GM18868 (cell line): ENCODE data around the gene ASPG.

Experiments used
- ATAC-seq: cut with Tn5 transposase; IDR thresholded peaks from one replicate; pipeline ENCODE4 v1.9.1; 2021; ENCODE audit warnings: mild to moderate bottlenecking, moderate library complexity; ENCODE audit not compliant: unreplicated experiment

ASPG gene

GRCh38 chr14:104075530-104076151 lies 9.9 kb upstream of the ASPG start:
- ATAC-seq, result no peak

DNA sequence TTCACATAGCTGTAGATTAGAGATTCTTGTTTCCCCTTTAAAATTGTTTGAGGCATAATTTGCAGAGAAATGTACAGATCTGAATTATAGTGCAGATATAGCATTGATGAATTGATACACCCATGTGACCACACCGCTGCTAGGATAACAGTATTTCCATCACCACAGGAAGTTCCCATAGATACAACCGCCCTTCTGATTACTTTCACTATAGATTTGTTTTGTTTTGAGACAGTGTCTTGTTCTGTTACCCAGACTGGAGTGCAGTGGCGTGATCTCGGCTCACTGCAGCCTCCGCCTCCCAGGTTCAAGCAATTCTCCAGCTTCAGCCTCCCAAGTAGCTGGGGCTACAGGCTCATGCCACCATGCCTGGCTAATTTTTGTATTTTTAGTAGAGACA lies 8.8 kb upstream of the ASPG start:
- no peak for ATAC-seq

- ATAC-seq, result peak; percentile 74
These were observed 7.5 kb upstream of the ASPG start for GRCh38 chr14:104078031-104078455.

GRCh38 chr14:104080376-104081260 lies 4.9 kb upstream of the ASPG start:
- ATAC-seq, result no peak

GRCh38 chr14:104081261-104081835 lies 4.2 kb upstream of the ASPG start:
- no peak for ATAC-seq

GRCh38 chr14:104081951-104082464 lies 3.5 kb upstream of the ASPG start:
- ATAC-seq, result no peak

GRCh38 chr14:104082807-104083206 lies 2.7 kb upstream of the ASPG start:
- no peak for ATAC-seq

DNA sequence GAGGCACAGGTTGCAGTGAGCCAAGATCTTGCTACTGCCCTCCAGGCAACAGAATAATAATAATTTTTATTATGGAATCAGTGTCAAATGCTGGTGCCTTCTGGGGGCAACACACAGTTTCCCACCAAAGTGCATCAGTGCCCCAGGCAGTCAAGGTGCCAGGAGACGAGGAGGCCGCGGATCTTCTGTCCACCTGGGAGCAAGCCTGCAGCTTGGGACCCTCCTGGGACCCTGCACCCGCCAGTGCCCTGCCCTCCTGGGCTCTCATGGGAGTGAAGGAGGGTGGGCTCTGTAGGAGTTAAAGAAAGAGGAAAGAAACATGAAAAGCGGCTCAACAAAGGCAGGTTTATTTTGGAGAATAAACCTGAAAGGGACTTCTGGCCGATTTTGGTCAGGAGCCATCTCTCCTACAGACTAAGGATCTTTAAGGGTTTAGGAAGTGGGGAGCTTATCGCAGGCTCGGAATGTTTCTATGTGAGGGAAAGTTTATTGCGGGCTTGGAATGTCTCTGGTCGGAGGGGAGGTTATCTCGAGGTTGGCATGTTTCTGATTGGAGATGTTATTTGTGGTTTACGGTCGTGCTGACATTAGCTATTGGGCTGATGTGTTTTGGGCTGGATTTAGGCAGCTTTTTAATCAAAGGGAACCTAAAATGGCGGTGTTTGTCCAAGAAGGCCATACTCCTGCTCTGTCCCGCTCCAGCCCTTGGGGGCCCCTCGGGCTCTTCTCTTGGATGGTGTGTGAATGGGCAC lies 1.1 kb upstream of the ASPG start:
- no peak for ATAC-seq

DNA sequence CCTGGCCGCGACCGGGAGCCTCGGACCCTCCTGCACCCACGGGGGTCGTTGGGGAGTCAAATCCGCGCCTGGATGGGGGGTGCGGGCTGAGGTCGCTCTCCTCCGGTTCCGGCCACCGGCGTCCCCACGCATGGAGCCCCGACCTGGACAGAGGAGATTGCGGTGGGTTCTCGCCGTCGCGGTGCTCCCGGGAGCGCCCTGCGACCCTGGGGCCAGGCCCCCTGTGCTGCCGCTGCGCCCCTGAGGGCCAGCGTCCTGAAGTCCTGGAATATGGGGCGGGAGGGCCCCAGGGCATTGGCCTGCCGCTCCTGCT lies 345 bp downstream of the ASPG start:
- ATAC-seq, result no peak

DNA sequence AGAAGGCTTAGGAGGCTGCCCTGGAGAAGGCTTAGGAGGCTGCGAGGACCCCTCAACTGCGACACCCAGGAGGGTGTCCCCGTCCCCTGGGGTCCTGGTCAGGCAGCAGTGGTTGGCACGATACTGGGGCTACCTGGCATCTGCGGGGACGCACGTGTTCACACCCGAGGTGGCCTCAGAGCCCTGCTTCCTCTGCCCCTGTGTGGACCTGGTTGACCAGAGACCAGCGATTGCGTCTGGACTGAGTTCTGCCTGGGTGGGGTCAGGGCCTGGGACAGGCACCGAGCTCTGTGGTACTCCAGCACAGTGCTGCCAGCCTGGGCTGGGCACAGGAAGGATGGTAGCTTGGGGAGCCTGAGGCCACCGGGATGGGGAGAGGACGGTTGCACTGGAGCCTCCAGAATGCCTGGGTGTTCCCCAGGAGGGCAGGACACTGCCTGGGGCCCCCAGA lies 735 bp downstream of the ASPG start:
- no peak for ATAC-seq

DNA sequence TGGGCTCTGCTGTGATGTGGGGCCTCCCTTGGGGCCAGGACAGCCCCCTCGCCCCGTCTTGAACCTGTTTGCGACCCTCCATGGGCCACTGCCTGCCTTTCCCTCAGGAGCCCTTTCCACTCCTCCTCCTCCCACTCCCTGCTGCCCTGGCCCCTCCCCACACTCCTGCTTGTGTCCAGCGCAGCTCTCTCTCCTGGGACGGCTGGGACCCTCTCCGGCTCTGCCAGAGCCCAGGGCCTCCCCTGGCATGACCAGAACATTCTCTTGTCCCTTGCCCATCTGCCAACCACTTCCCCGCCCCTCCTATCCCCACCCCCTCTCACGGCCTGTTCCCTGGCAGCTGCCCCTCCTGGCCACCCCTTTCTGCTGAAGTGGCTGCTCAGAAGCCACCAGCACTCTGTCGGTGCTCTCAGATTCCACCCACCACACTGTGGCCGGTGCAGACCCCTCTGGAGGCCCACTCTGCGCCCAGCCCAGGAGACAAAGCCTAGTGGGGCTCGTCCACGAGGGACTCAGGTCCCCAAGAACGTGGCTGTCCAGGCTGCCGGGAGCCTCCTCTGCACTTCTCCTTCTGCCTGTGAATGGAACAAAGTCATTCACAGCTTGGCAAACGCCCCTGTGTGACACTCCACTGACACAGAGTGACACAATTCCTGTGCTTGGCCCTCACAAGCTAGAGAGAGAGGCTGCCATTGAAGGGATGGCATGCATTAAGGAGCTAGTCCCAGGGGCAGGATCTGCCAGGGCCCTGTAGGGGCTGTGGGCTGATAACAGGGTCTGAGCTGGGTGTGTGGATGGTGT lies 1.4 kb downstream of the ASPG start:
- no peak for ATAC-seq

DNA sequence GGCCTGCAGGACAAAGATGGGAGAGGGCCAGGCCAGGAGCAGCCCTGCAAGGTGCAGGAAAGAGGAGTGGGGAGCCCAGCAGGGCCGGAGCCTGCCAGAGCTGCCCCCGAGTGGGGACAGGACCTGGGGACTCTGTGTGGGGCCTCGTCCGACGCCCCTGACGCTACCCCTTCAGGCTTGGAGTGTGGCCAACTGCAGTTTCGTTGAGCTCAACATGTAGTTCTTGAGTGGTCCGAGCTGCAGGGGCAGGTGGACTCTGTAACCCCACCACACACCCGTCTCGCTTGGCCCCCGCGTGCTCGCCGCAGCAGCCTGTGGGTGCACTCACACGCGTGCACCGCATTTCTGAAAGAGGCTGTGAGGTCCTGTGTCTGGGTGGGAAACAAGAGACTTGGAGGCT lies 2.0 kb downstream of the ASPG start:
- ATAC-seq, result no peak

- no peak for ATAC-seq
These were observed 2.7 kb downstream of the ASPG start for GRCh38 chr14:104087981-104088850.

DNA sequence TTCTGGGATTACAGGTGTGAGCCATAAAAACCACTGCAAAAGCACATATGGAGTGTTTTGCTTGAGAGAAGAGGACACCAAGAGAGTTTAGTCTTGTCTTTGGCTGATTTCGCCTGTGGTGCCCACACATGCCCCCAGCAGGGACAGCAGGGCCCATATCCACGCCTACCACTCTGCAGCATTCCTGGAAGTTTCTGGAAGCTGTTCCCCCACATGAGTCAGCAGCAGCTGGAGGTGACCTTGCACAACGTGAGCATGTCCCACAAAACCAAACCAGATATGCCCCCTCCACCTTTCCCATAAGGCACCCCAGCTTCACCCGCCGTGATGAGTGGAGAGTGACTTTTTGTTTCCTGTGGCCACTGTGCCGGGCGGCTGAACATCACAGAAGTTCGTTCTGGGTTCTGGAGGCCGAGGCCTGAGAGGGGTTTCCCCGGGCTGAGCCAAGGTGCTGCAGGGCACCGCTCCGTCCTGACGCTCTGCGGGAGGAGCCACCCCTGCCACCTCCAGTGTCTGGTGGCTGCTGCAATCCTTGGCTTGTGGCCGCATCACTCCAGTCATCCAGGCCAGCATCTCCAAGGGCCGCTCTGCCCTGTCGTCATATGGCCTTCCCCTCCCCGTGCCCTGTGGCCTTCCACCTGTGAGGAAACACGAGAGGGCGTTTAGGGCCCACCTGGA lies 4.7 kb downstream of the ASPG start:
- ATAC-seq, result no peak

- ATAC-seq, result no peak
These were observed 5.8 kb downstream of the ASPG start for GRCh38 chr14:104091061-104091926.

DNA sequence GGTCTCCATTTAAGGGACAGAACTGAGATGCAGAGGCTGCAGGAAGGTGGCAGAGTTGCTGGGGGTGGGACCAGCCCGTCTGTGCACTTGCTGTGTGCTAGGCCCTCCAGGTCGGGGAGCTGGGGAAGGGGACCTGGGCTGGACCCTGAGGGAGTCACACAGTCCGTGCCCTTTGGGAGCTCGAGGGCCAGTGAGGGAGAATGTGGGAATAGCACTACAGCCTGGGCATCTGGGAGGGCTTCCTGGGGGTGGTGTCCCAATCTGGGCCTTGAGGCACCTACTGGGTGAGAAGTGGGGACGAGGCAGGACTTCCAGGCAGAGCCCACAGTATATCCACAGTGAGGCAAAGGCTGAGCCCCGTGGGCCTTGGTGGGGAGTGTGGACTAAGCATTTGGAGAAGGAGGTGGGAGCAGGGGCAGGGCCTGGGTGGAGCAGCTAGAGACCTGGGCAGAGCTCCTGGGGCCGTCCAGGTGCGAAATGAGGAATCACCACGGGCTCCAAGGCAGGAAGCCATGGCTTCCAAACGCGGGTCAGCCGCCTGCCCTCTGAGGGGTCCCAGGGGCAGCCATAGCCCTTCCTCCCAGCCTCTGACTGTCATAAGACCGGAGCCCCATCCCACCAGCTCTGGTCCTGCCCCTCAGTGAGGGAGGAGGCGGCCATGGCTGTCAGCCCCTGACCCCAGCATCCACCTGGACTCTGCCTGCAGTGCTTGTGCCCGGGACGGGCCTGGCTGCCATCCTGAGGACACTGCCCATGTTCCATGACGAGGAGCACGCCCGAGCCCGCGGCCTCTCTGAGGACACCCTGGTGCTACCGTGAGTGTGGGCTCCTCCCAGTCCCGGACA lies 6.6 kb downstream of the ASPG start:
- no peak for ATAC-seq

DNA sequence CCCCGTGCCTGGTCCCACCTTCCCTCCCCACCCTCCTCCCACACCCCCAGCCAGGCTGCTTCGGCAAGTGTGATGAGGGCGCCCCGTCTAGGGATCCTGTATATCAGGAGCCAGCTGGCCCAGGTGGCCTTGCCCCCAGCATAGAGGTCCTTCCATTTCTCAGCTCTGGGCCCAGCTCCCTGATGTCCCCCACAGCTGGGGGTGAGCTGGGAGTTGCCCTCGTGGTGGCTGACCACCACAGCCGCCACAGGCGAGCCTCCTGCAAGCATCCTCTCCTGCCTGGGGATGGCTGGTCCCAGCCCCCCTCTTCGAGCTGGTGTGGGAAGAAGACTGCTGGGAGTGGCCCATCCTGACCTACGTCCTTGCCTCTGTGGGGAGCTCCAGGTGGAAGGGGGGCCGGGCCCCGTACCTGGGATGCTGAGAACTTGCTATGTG lies 7.4 kb downstream of the ASPG start:
- ATAC-seq, result no peak
